HG02763 (cell line): ENCODE data around the gene IPP.
A peak's percentile ranks its signal among the peaks of the same experiment; 100 is the strongest.
"Not testable (repeated sequence)": the region's sequence is repeated elsewhere in the genome, so short reads cannot be mapped to it uniquely, and the experiment has no call there.

Experiments used
- ATAC-seq: cut with Tn5 transposase; IDR thresholded peaks from one replicate; pipeline ENCODE4 v1.9.1; 2021; ENCODE audit warnings: mild to moderate bottlenecking, moderate library complexity; ENCODE audit not compliant: unreplicated experiment

IPP gene

DNA sequence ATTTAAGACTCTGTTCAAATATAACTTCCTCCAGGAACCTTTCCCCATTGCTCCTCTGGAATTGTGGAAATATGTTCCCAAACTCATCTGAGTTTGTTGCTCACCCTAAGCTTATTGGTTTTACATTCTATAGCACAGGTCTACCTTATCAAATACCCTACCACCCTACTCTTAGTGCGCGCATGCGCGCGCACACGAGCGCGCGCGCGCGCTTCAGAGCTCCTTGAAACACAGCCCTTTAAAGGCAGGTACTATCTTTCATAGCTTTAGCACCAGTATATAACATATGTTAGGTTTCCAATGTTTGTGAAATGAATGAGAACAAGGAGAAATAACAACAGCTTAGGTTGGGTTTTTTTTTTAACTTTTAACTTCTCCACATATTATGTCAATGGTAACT lies 3.5 kb downstream of the IPP start:
- no peak for ATAC-seq

DNA sequence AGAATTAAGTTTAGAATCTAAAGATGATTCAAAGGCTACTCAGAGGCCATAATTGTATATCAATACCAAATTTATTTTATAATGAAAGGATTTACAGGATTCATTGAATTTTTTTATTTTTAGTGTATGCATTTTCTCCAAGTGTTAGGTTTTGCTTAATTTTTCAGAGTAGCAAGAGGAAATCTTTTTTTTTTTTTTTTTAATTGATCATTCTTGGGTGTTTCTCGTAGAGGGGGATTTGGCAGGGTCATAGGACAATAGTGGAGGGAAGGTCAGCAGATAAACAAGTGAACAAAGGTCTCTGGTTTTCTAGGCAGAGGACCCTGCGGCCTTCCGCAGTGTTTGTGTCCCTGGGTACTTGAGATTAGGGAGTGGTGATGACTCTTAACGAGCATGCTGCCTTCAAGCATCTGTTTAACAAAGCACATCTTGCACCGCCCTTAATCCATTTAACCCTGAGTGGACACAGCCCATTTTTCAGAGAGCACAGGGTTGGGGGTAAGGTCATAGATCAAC lies 10.8 kb downstream of the IPP start:
- not testable (repeated sequence) for ATAC-seq

DNA sequence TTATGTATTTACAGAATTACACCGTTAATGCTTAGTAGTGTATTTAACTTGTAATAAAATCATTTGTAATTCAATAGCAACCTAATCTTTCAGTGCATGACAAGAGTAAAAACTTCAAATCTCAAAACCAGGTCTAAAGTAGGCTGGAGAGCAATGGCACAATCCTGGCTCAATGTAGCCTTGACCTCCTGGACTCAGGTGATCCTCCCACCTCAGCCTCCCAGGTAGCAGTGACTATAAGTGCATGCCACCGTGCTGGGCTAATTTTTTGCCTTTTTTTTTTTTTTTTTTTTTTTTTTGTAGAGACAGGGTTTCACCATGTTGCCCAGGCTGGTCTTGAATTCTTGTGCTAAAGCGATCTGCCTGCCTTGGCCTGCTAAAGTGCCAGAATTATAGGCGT lies 11.3 kb downstream of the IPP start:
- no peak for ATAC-seq

DNA sequence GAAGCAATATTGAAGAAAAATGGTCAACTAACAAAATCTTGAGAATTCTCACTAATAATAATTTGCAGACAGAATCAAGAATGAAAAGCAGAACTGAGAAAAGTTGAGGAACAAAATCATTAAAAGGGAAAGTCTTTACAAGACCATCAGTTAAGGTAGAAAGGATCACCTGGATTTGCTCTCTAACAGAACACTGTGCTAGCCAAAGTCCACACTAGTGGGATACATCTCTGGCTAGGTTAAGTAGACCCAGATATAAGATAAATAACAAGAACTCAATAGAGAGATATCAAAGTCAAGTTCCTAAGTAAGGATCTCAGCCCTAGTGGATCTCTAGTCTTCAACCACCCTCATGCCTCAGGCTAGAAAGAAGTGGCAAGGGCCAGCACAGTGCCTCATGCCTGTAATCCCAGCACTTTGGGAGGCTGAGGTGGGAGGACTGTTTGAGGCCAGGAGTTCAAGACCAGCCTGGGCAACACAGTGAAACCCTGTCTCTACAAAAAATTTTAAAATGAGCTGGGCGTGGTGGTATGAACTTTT lies 19.6 kb downstream of the IPP start:
- ATAC-seq, result no peak

DNA sequence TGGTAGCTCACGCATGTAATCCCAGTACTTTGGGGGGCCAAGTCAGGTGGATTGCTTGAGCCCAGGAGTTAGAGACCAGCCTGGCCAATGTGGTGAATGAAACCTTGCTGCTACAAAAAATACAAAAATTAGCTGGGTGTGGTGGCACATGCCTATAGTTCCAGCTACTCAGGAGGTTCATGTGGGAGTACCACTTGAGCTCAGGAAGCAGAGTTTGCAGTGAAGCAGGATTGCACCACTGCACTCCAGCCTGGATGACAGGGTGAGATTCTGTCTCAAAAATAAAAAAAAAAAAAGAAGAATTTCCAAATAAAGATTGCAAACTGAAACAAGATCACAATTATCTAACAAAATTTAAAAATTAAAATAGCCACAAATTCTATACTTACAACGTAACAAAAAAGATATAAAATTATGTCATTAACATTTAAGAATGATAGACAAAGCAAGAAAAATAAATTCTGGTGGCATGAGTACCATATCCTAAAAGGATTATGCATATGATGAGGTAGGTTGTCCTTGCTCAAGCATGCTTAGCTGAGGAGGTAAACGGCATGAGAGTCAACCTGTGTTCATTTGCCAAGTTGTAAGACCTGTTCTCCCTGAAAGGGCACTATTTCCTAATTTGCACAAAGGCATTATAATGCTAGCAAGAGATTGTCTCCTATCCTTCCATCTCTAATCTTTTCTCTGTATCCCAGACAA lies 20.2 kb downstream of the IPP start:
- no peak for ATAC-seq

DNA sequence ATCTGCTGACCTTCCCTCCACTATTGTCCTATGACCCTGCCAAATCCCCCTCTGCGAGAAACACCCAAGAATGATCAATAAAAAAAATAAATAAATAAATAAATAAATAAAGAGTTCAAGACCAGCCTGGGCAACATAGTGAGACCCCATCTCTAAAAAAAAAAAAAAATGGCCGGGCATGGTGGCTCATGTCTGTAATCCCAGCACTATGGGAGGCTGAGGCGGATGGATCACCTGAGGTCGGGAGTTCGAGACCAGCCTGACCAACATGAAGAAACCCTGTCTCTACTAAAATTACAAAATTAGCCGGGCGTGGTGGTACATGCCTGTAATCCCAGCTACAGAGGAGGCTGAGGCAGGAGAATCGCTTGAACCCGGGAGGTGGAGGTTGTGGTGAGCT lies 24.4 kb downstream of the IPP start:
- ATAC-seq, result not testable (repeated sequence)

DNA sequence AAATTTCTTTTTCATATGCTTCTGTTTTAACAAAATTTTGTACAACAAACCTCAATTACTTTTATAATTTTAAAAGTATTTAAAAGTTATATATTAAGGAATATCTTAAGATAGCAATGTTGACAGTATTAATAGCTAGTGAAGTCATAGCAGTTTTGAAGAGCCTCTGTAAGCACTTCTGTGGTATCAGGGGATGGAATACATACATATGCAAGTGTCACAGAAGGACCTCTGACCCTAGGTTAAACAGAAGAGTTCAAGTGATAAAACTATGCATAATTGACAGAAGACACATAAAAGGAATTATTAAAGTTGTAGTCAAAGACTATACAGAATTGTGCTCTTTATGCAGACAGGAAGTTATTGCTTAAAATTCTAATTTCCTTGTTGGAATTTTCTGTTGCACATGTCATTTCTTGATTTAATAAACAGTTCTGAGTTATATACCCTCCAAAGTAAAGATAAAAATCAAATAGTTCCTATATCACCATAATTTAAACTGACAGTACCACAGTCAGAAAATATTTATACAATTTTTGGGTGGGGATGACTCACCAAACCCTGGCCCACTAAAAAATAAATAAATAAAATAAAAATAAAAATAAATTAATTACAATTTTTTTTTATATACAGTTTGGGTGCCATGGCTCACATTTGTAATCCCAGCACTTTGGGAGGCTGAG lies 27.1 kb downstream of the IPP start:
- ATAC-seq, result no peak

DNA sequence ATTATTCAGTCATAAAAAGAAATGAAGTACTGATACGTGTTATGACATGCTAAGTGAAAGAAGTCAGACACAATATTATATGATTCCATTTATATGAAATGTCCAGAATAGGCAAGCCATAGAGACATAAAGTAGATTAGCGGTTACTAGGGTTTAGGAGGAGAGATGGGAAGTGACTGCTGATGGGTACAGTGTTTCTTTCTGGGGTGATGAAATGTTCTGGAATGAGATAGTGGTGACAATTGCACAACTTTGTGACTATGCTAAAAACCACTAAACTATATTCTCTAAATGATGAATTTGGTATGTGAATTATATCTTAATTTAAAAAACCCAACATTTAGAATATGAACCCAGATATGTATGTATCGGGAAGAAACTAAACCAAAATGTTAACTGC lies 27.6 kb downstream of the IPP start:
- ATAC-seq, result no peak

DNA sequence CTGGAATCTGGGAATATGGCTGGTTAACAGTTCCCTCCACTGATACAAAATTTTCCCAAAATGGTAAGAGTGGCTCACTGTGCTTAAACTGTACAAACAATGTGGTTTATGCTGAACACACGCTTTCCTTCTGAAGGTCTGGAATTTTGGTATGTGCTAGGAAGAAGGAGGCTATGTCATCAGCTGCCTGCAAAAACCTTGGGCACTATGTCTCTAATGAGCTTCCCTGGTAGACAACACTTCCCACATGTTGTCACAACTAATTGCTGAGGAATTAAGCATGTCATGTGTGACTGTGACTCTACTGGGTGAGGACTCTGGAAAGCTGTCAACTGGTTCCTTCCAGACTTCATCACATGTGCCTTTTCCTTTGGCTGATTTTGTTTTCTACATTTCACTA lies 29.2 kb downstream of the IPP start:
- ATAC-seq, result no peak

DNA sequence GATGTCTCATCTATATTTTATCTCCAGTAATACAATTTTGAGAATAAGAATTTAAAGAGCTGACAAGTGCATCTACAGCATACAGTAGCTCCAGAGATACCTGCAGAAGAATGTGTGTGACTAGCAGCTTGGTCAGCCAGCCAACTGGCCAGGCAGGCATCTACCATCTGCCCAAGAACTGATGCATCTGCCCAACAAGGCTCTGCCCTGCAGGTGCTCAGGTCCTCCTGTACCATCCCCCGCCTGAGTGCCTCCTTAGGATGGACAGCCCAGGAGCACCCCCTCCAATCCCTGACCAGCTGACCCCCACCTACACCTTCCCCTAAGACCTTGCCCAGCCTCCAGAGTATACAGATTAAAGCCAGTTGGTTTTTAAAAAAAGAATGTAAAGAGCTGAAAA lies 32.2 kb downstream of the IPP start:
- no peak for ATAC-seq

DNA sequence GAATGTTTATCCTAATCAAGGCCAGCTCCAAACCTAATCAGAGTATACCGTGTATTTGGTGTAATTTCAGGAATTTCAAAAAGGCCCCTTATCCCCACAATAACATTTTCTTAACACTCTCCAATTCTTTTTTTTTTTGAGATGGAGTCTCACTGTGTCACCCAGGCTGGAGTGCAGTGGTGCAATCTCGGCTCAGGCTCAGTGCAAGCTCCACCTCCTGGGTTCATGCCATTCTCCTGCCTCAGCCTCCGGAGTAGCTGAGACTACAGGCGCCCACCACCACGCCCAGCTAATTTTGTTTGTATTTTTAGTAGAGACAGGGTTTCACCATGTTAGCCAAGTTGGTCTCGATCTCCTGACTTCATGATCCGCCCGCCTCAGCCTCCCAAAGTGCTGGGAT lies 33.1 kb downstream of the IPP start:
- ATAC-seq, result not testable (repeated sequence)

DNA sequence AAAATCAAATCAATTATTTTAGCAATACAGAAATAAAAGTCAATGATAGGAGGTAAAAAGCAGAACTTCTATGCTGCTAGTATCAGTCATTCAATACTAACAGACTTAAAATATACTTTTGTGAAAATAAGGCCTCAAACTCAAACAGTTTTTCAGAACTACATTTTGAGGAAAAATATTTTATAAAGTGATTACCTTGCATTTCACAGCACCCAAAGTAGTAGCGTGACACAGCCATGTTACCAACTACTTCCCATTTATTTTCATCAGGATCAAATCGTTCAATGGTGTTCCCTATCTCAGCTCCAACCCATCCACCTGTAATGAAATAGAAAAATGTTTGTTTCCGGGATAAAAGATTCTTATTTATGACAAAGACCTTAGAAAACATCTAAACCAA lies 33.8 kb downstream of the IPP start:
- no peak for ATAC-seq

DNA sequence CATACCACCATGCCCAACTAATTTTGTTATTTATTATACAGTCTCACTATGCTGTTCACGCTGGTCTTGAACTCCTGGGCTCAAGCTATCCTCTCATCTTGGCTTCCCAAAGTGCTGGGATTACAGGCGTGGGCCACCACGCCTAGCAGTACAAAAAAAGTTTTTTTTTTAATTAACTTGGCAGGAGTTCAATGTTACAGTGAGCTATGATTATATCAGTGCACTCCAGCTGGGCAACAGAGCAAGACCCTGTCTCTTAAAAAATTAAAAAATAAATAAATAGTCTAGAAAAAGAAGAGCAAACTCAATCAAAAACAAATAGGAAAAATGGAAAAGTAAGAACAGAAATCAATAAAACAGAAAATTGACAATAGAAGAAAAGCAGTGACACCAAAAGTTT lies 36.7 kb downstream of the IPP start:
- no peak for ATAC-seq

DNA sequence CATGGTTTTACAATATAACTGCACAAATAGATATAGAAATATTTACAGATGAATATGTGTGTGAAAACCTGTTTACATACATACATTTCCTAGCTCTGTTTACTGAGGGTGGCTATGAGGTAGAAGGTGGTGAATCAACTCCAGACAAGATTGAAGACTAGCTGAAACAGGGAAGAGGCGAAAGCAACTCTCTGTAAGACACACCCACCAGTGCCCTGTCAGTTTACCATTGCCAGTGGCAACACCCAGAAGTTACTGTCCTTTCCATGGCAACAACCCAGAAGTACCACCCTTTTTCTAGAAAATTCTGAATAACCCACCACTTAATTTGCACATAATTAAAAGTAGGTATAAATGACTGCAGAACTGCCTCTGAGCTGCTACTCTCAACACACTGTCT lies 45.8 kb downstream of the IPP start:
- no peak for ATAC-seq

DNA sequence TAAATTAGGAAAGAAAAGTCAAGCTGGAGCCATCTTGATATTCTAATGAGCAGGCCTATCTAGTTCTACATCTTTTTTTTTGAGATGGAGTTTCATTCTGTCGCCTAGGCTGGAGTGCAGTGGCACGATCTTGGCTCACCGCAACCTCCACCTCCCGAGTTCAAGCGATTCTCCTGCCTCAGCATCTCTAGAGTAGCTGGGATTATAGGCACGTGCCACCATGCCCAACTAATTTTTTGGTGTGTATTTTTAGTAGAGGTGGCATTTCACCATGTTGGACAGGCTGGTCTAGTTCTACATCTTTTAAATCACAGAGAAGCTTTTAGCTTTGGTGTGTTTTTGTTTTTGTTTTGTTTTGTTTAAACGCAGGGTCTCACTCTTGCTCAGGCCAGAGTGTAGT lies 55.6 kb downstream of the IPP start:
- no peak for ATAC-seq

DNA sequence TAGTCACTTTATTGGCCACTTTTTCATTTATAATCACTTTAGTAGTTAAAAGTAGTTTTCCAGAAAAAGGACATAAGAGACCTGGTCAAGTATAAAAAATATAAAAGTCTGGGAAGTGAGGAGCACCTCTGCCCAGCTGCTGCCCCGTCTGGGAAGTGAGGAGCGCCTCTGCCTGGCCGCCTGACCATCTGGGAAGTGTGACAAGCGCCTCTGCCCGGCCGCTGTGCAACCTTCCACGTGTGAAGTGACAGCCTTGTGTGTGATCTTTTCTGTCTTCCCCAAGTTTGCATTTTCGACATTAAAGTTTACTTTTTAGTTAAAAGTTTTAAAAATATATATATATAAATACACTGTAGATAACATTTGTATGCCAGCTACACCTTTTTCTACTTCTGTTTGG lies 56.6 kb downstream of the IPP start:
- ATAC-seq, result not testable (repeated sequence)

DNA sequence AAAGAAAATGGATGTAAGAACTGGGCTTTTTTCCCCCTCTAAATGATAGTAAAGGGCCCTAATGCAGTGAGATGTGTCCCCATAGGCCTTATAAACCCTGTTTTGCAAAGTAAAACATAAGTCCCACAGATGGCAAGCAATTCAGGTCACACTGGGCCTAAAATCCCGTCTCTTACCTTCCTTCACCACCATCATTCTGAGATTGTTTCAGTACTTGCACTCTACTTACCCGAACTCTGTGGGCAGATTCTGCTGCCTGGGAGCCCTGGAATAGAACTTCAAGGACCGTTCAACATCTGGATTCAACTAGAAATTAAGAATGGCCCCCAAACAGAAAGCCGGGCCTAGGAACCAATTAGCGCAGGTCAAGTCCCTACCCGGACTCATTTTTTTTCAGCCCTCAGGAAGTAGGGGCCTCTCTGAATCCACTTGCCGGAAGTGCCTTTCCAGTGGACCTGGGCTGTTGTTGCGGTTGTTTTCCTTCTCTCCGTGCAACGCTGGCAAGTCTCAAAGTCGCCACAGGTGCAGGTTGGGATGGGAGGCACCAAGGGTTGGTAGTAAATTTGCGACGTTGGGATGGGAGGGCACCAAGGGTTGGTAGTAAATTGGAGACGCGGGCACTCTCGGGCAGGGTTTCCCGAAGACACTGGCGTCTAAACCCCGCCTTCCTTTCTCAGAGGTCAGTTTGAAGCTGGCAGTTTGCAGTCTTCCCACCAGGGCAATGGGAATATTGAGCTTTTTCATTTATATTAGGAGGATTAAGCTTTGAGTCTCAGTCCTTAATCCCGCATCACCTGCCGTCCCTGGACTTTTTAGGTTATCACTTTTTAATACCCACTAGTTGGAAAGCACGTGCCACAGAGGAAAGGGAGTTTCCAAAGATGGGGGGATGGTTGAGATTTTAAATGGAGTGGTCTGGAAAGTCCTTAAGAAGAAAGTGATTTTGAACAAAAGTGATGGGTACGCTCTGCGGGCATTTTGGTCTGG lies 62.4 kb downstream of the IPP start, which contains the start of gene TMEM69:
TMEM69 (plus strand) TSS at position 428 of the 987 bp plus-strand sequence. CDS start 2,888 bp downstream, outside the sequence.
- ATAC-seq, result no peak

DNA sequence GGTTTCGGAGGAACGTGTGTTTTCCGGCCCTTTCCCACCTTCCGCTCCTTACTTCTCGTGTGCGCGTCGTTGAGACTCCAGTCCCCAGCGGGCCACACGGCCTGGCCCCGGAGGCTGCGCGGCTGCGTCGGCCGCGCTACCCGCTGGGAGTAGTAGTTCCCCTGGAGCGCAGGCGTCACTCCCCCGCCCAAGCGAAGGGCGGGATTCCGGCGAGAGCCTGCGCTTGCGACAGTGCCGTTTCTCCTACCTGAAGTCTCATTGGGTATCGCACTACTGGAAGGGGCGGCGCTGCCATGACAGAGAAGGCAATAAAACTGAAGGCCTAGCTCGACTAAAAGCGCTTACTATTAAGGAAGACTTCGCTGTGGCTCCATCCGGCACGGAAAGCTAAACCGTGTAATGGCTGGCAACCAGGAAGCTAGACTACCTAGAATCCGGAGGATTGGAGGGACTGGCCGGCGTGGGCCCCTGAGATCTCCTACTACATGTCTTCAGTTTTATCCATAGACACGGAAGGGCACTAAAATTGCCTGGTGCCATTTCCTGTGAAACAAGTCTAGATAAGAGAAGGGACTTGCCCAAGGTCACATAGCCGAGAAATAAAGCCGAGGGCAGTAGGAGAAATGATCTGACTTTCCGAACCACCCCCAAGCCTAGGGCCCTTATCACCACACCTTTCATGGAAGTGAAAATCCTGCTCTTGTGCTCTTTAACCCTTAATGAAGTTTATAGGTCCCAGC lies 63.3 kb downstream of the IPP start:
- peak; percentile 85 for ATAC-seq

DNA sequence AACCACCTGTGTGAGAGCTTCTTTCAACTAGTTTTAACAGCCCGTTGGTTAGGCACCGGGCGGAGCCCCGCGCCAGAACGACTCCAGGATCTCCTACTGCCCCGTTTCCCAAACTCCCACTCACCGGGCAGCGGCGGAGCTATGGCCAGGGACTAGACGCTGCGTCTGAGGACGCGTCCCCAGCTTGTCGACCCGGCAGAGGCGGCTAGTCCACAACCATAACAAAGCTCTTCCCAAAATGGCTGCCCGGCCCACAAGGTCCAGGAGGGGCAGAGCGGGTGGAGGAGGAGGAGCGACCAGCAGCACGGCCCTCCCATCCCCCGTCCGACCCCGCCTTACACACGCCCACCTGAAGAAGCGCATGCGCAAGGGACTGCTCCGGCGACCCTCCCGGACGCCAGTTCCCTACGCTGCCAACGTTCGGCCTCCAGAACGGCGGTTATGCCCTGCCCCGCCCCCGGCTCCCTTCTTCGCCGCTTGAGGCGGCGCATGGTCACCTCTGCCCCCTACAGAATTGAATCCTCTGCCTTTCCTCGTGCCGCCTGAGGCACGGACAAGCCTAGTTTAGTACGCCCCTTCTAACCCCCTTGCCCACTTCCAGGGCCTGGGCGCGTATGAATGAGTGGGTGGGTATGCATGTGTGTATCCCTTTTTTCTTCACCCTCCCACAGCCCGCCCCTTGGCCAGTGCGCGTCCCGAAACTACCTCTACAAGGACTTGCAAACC lies 64.0 kb downstream of the IPP start, which contains the start of gene GPBP1L1:
GPBP1L1 (minus strand) TSS at position 246 of the 726 bp plus-strand sequence. CDS start 27,446 bp downstream, outside the sequence.
- peak; percentile 58 for ATAC-seq

DNA sequence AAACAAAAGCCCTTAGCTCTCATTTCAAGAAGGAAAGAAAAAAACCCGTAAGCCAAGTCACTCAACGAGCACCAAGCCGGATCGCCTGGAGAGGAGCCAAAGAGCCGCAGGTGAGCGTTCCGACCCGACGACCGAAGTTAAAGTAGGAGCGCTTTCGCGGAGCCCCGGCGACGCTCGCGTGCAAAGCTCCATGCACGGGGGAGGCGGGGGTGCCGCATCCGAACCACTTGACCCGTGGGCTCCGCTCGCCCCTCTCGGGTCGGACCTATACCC lies 64.5 kb downstream of the IPP start:
- ATAC-seq, result peak; percentile 8
